Loucy (cell line): Measurements from ENCODE around the gene ZFYVE28.

ENCODE experiments used
- CTCF ChIP-seq: fragments of 200-600 bp; sonication (generic); conservative IDR thresholded peaks from 2 replicates; pipeline ENCODE4 v1.5.1; 2014; ENCODE audit warnings: mild to moderate bottlenecking, antibody characterized with exemption, low read length
- EZH2phosphoT487 ChIP-seq: fragments of 200-600 bp; IDR thresholded peaks from 2 replicates; pipeline ENCODE4 v1.6.1; 2018; ENCODE audit warnings: antibody characterized with exemption, mild to moderate bottlenecking, moderate library complexity, borderline replicate concordance

DNA sequence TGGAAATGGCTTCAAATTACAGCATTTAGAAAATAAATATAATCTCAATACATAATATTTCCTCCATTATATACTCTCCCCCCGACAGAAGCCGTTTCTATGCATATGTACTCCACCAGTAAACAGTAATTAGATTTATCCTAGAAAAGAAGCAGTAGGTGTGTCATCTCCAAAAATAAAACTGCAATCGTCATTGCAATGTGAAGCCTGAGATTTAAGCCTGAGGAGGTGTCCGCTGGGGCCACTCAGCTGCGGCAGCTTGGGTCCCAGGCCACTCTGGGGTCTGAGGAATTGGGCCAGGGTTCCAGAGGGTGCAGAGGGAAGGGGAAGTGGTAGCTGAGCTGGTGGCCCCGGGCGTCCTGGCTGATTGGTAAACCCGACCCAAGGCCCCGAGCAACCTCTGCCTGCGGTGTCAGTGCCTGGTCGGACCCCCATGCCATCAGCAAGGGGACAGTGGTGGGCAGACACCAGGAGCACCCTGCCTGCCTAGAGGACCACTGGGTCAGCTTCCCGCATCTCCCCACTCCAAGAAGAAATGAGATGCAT lies 148.8 kb downstream of the ZFYVE28 start:
- no peak for TF ChIP-seq CTCF
- no peak for TF ChIP-seq EZH2phosphoT487
